HG02623 (cell line): ENCODE data around the gene SUFU.
A peak's percentile ranks its signal among the peaks of the same experiment; 100 is the strongest.
"Not testable (repeated sequence)": the region's sequence is repeated elsewhere in the genome, so short reads cannot be mapped to it uniquely, and the experiment has no call there.

Source experiments
- ATAC-seq: cut with Tn5 transposase; IDR thresholded peaks from one replicate; pipeline ENCODE4 v1.9.1; 2021; ENCODE audit warnings: moderate library complexity; ENCODE audit not compliant: unreplicated experiment

Gene SUFU

DNA sequence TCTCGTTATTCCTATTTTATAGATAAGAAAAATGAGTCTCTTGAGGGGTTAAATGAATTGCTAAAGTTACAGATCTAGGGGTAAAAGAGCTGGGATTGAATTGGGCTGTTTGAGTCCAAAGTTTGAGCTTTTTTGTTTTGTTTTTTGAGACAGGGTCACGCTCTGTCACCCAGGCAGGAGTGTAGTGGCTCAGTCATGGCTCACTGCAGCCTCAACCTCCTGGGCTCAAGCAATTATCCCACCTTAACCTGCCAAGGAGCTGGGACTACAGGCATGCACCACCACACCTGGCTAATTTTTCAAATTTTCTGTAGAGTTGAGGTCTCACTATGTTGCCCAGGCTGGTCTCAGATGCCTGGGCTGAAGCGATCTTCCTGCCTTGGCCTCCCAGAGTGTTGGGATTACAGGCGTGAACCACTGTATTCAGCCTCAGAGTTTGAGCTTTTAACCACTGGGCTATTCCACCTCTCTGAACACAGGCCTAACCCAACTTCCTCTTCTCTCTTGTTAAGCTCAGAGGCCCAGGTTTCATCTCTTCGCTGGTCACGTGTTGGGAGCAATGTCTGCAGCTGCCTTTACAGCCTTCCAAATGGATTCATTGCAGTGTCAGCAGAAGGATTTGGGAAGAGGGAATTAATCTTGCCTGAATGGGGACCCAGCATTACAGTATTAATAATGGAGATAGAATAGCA is 8.0 kb downstream of the SUFU start:
- peak; percentile 77 for ATAC-seq

DNA sequence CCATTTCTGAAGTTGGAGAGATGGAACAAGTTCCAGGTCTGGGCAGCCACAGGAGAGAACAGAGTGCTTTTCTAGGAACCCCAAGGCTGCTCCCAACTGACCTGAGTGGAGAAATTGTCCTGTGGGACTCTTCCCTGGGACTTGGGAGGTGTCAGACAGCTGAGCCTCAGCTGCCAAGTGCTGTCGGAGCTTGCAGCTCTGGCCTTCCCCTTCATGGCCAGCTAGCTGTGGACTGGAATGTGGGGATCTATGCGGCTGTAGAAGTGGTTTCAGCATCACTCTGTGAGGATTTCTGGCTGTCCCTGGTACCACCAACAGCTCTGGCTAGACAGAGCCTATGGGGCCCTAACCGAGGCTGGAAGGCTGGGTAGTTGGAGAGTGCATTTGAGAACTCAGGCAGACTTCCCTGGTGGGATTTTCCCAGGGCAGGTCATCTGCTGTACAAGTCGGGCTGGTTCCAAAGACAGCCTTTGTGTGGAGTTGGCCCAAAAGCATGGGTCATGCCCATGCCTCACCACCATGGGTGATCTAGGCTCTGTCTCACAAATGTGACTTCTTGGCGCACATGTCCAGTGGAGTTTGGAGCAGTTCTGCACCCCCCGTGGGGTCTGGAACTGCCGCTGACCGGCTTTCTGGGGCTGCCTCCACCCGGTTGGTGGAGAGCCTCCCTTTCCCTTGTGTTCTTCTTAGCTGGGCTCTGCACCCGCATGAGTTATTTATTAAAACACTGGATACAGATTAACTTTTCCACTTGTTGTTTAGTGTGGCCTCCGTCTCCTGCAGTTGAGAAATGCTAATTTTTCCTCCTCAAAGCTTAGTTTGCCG is 10.9 kb downstream of the SUFU start:
- no peak for ATAC-seq

DNA sequence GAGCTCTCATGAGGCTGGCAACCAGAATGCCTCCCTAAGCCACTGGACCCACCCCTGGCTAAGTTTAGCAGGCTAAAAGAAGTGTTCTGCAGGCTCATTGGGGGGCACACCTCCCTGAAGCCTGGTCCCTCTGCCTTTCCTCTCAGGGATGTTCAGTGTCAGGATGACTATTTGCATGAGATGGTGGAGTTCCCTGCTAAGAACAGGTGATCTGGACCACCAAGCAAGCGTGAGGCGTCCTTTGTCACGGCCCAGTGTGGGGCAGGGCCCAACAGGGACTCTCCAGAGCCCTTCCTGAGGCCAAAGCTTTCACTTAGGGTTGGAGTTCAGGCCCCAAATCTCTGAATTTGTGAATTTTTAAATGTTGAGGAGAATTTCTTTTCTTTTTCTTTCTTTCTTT is 12.0 kb downstream of the SUFU start:
- ATAC-seq, result no peak

DNA sequence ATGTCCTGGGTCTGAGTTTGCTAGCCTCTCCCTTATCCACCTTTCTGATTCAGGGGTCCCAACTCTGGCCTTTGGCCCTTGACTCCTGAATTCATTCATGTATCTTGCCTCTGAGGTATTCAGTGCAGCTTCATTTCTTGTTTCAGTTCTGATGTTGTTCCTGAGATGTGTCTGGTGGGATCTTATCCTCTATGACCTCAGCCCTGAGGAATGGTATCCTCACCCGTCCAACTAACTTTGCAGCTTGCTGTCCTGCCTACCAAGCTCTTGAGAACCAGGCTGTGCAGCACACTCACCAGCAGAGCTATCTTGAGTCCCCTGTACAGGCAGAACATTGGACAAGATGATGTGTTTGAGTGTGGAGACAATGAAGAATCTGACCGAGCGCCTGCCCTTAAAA is 13.8 kb downstream of the SUFU start:
- no peak for ATAC-seq

DNA sequence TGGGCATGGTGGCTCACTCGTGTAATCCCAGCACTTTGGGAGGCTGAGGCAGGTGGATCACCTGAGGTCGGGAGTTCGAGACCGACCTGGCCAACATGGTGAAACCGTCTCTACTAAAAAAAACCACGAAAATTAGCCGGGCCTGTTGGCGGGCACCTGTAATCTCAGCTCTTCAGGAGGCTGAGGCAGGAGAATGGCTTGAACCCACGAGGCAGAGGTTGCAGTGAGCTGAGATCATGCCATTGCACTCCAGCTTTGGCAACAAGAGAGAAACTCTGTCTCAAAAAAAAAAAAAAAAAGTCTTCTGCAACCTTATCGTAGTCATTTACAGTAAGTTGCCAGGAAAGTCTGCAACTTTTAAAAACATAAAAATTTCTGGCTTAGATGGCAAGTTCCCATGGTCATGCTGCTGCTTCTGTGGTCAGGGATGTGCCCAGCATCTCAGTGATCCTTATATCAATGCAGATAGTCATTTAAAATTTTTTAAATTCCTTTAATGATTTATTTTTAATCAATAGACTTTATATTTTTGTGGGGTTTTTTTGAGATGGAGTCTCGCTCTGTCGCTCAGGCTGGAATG is 15.6 kb downstream of the SUFU start:
- no peak for ATAC-seq

DNA sequence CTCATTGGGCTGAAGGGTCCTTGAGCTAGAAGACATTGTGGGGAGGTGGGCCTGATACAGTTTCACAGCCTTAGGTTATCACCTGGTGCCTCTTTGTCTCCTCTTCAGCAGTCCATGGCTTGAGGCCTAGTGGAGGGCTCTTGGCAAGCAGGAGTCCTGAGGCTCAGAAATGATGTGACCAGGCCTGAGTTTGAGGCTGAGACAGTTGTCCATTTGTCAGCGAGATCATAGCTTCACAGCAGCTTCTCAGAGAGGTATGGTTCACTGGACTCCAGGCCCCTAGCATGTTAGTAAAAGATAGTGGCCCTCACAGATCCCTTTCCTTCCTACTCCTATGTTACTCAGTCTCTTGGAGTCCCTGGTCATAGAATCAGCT is 19.1 kb downstream of the SUFU start:
- no peak for ATAC-seq

DNA sequence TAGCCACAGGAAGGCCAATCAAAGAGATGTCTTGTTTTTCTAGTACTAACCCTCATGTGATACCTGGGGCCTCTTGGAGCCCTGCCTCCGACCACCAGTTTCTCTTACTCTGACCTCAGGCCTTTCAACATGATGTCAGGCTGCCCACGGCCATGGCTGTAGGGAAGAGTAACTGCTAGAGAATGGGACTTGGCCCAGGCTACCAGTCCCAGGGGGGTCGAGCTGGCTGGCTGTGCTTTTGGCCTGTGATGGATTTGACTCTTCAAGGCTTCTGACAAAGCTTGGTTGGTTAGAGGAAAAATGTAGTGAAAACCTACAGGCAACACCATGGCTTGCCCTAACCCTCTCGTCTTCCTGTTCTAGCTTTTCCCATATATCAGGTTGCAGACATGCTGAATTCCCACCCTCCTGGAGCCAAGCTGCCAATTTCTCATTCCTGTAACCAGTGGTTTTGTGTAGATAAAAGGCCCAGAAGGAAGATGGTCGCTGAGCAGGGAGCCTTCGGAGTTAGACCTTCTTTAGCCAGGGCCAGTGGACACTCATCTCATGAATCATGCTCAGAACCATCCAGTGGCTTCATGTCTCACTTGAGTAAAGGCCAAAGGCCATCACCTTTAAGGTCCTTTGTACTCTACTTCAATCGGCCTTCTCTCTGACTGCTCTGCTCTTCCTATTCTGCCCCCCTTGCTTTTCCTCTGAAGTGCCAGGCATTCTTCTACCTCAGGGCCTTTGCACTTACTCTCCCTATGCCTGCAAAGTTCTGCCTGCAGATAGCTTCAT is 19.7 kb downstream of the SUFU start:
- ATAC-seq, result no peak

DNA sequence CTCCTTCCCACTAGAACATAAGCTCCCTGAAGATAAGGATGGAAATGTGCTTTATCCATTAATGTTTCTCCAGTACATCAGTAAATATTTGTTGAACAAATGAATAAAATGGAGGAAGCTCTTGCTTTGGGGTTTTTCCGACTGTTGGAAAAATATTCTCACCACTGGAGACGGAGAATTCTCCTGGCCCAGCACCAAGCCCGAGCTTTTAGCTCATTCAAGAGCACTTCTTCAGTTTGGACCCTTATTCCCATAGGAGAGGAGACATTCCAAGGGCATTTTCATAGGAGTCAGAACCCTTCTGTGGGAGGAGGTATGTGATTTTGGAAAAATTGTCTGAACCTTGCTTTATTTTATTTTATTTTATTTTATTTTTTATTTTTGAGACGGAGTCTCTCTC is 21.0 kb downstream of the SUFU start:
- ATAC-seq, result no peak

DNA sequence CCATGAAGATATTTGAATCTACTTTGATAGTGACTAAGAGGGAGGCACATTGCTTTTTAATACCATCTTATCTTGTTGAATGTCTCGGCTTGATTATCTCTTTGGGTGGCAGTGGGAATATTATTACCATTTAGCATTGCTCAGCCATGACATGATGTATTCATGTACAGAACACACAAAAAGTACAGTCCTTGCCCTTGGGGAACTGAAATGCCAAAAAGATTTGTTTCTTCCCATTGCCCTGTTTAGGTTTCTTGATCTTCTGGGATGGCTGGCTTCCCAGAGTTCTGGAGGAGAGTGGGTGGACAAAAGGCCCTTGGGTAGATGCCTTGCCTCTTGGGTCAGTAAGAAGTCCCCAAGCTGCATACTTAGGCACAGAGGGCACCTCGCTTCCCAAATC is 23.8 kb downstream of the SUFU start:
- ATAC-seq, result no peak

DNA sequence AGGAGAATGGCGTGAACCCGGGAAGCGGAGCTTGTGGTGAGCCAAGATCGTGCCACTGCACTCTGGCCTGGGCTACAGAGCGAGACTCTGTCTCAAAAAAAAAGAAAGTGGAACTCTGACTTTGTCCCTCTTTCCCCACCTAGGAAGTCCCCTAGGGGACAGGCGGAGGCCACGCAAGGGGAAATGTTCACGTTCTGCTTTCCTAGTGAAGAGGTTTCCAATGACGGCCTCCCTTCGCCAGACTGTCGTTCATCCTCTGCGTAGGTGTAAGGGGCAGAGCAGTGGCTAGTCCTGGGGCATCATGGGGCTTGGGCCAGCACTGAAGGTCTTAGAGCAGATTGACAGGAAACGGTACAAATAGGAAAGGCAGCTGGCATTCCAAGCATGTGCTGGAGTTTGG is 30.6 kb downstream of the SUFU start:
- no peak for ATAC-seq

DNA sequence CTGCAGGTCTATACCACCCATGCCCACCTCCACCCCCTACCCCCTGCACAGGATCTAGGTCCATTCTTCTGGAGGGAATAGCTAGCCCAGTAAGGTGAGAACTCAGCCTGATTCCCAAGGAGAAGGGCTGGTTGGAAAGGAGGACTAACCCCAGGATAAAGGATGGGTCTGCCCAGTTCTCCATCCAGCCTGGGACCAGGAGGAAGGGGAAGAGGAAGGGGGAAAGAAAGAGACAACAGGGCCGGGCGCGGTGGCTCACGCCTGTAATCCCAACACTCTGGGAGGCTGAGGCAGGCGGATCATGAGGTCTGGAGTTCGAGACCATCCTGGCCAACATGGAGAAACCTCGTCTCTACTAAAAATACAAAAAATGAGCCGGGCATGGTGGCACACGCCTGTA is 31.2 kb downstream of the SUFU start:
- not testable (repeated sequence) for ATAC-seq

DNA sequence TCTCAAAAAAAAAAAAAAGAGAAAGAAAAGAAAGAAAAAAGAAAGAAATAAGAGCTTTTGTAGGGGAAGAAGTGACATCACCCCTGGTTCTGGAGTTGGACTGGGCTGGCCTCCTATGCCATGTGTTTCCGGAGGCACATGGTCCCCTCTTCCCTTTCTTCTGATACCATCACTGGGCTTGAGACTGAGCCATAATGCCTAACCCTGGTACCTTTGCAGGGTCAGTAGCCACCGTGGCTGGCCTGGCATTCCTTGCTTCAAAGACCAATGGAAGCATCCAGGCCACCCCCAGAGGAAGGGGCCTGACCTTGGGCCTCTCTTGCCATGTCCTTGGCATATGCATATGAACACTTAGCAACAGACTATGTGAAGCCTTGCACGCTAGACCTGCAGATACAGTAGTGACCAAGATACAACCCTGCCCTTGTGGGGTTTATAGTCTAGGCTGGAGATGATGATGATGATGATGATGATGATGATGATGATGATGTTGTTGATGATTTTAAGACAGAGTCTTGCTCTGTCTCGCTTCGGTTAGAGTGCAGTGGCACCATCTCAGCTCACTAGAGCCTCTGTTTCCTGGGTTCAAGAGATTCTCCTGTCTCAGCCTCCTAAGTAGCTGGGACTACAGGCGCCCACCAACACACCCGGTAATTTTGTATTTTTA is 31.8 kb downstream of the SUFU start:
- ATAC-seq, result no peak

DNA sequence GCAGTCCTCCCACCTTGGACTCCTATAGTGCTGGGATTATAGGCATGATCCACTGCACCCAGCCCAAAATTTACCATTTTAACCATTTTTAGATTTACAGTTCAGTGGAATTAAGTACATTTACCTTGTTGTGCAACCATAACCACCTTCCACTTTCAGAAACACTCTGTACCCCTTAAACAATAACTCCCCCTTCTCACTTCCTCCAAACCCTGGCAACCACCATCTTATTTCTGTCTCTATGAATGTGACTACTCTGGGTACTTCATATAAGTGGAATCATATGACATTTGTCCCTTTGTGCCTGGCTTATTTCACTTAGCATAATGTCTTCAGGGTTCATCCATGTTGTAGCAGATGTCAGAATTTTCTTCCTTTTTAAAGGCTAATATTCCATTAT is 33.6 kb downstream of the SUFU start:
- peak; percentile 41 for ATAC-seq

DNA sequence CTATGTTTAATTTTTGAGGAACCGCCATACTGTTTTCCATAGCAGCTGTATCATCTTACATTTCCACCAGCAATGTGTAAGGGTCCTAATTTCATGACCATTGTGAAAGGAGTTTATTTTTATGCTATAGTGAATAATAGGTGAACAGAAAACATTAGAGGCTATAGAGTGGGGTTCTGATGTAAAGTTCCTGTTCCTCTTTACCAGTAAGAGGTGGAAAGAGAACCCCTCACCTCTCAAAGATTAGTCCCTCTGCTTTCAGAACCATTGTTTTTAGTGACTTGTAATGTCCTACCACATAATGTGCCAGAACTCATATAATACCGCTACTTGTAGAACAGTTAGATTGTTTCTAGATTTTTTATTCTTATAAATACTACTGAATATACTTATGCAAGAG is 34.2 kb downstream of the SUFU start:
- ATAC-seq, result no peak

DNA sequence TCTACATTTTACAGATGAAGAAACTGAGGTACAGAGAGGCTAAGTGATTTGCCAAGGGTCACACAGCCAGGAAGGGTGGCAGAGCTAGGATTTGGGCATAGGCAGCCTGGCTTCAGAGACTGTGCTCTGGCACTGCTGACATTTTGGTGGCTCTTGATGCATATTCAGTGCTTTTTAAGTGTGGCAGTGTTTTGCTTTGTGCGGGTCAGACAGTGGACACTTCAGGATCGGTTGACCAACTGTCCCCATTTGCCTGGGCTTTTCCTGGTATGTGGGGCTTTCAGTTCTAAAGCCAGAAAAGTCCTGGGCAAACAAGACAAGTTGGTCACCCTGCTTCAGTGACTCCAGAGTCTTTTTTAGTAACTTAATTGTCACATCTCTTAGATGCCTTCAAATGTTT is 35.0 kb downstream of the SUFU start:
- ATAC-seq, result no peak

DNA sequence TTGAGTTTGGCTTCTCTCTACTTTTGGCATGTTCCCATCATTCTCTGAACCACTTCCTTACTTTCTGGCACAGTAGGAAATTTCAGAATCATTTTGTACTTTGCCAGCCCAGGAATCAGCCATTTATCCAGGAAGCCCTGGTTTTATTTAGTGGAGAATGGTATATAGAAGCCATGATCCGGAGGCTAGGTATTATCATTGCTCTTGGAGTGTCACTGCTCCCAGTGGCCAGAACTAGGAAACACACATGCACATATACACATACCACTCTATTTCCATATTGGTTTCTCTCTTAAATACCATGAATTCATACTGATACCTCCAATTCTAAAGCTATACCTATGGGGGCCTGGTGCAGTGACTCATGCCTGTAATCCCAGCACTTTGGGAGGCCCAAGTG is 36.3 kb downstream of the SUFU start:
- peak; percentile 62 for ATAC-seq

DNA sequence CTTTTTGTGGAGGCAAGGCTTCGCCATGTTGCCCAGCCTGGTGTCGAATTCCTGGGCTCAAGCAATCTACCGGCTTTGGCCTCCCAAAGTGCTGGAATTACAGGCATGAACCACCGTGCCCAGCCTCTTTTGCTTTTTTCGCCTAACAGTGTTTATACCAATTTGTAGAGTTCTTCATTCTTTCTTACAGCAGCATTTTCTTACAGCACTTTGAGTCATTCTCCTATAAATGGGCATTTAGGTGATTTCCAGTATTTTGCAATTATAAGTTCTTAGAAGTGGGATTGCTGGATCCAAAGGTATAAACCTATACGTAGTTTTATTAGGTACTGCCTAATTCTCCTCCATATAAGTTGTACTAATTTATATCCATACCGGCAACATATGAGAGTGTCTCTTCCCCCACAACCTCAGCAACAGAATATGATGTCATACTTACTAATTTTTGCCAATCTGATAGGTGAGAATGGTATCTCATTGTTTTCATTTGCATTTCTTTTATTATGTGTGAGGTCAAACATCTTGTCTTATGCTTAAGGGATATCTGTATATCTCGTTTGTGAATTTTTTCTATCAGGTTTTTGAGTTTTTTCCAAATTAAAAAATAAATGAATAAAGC is 39.1 kb downstream of the SUFU start:
- ATAC-seq, result no peak

DNA sequence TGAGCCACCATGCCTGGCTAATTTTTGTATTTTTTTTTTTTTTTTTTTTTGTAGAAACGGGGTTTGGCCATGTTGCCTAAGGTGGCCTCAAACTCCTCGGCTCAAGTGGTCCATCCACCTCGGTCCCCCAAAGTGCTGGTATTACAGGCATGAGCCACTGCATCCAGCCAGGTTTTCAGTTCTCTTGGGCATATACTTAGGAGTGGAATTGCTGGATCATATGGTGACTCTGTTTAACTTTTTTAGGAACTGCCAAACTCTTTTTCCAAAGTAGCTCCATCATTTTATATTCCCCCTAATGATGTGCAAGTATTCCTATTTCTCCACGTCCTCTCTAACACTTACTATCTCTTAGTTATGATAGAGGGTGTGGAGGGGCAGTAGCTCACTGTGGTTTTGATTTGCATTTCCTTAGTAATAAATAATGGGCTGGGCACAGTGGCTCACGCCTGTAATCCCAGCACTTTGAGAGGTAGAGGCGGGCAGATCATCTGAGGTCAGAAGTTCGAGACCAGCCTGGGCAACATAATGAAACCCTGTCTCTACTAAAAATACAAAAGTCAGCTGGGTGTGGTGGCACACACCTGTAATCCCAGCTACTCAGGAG is 41.6 kb downstream of the SUFU start:
- no peak for ATAC-seq

DNA sequence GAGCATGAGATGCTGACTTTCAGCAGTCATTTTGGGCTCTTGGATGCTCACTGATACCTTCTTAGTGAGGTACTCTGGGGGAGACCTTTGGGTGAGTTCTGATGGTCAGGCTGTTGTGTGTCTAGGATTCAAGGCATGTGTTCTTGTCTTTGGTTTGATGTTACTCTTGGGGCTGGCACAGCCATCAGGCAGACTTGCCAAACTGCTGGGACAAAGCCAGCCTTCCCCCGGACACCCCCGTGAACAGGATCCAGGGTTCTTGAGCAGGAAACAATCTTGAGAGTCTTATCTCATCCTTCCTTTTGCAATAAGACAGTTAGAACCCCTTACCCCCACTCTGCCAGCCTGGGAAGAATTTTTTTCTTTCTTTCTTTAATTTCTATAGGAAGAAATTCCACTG is 42.2 kb downstream of the SUFU start:
- ATAC-seq, result no peak
